ENCODE results near the gene BCR. TPM values are rescaled to one million over a fixed set of nuclear protein-coding genes. Genes with fewer than 3 reads are reported as not detected.

Gene BCR
- total RNA-seq, 3 donors from 2014 or later: 43.6 to 56.0 (median 49.5) TPM

DNA sequence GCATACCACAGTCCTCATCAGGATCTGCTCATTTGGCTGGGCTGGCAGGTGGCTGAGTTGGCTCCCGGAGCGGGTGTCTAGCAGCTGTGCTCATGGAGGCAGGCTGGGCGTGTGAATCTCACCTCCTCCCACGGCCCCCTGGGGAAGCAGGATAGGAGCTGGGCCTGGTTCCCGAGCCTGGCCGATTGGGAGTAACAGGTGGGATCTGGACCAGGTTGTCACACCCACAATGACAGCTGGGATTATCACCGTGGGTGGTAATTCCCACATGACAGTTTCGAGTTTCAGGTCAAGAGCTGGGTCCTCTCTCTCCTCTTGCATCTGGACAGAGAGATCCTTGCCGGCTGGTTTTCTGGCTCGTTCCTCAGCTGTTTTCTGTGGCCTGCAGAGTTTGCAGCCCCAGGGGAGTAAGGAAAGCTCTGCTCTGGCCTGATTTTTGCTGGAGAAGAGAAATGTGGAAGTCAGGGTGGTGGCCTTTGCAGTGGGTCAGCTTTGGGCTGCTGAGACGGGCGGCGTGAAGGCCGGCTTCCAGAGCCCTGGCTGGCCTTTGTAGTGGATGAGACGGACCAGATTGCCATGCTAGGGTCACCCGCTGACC, 57.0 kb downstream of the BCR start:
- peaks cover 5% of the 10 kb centered on the region for H3K4me1 ChIP-seq (ENCODE audit: low read depth)
- peak; percentile 58 for ATAC-seq
- no peaks in the 10 kb centered on the region for H3K36me3 ChIP-seq (ENCODE audit: low read depth)
- TF ChIP-seq, protein P1, sequence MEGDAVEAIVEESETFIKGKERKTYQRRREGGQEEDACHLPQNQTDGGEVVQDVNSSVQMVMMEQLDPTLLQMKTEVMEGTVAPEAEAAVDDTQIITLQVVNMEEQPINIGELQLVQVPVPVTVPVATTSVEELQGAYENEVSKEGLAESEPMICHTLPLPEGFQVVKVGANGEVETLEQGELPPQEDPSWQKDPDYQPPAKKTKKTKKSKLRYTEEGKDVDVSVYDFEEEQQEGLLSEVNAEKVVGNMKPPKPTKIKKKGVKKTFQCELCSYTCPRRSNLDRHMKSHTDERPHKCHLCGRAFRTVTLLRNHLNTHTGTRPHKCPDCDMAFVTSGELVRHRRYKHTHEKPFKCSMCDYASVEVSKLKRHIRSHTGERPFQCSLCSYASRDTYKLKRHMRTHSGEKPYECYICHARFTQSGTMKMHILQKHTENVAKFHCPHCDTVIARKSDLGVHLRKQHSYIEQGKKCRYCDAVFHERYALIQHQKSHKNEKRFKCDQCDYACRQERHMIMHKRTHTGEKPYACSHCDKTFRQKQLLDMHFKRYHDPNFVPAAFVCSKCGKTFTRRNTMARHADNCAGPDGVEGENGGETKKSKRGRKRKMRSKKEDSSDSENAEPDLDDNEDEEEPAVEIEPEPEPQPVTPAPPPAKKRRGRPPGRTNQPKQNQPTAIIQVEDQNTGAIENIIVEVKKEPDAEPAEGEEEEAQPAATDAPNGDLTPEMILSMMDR (IDR thresholded peaks at IDR 0.05): no peak
- DNase-seq: peak in 2 of 3 donors; percentile 53 to 70
- no peak overlapping the region for H3K4me3 ChIP-seq
- H3K9me3 ChIP-seq: no peaks in the 10 kb centered on the region
- intact Hi-C loops (cut with DNase I, micrococcal nuclease): no loop called here

DNA sequence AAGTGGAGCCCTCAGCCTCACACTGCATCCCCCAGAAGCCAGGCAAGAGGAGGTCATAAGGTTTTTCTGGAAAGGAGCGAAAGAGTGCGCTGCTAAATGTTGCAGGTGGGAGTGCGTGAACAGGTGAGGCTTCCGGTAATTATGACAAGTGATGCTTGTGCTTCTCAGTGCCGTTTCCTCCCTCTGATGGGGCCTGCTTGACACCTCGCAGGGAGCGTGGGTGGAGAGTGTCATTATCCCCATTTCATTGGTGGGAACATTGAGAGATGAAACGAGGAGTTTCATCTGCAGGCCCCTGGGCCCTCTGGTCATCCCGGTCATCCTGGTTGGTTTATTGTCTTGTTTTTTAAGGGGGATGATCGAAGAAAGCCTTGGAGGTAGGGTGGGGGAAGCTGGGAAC, 57.5 kb downstream of the BCR start:
- DNase-seq: peak in 1 of 3 donors; percentile 20
- Histone ChIP-seq H3K36me3 (ENCODE audit: low read depth) (no peaks in the 10 kb centered on the region), H3K4me3 (no peak overlapping the region), H3K4me1 (ENCODE audit: low read depth) (peaks cover 5% of the 10 kb centered on the region), H3K9me3 (no peaks in the 10 kb centered on the region)
- intact Hi-C loops (cut with DNase I, micrococcal nuclease): no loop called here
- TF ChIP-seq, protein P1 (IDR thresholded peaks at IDR 0.05): no peak
- ATAC-seq: no peak

DNA sequence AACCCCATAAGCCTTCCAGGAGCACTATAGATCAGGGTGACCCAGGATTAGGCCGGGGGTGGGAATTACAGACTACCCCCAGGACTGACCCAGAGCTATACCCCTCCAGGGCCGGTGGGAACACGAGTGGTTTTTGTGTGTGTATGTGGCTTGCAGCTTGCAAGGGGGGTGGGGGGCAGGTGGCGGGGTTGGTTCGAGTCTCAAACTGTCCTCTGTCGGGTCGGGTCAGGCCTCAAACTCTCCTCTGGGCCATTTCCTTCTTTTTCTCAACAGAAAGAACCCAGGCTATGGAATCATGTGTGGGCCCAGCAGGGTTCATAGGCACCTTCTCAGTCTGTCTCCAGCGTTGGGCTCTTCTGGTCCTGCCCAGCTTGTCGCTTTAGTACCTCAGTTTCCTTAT, 58.4 kb downstream of the BCR start:
- ATAC-seq (no peak), DNase-seq (peak in 1 of 3 donors; percentile 21)
- intact Hi-C loops (cut with DNase I, micrococcal nuclease): no loop called here
- H3K4me1 ChIP-seq (ENCODE audit: low read depth): peaks cover 5% of the 10 kb centered on the region
- H3K36me3 ChIP-seq (ENCODE audit: low read depth): no peaks in the 10 kb centered on the region
- no peaks in the 10 kb centered on the region for H3K9me3 ChIP-seq
- TF ChIP-seq, protein P1 (IDR thresholded peaks at IDR 0.05): no peak
- H3K4me3 ChIP-seq: no peak overlapping the region

GRCh38 chr22:23239429-23239828, 59.1 kb downstream of the BCR start:
- no peak for ATAC-seq
- no peaks in the 10 kb centered on the region for H3K9me3 ChIP-seq
- no peak overlapping the region for H3K4me3 ChIP-seq
- TF ChIP-seq, protein P1 (IDR thresholded peaks at IDR 0.05): no peak
- H3K4me1 ChIP-seq (ENCODE audit: low read depth): peaks cover 5% of the 10 kb centered on the region
- H3K36me3 ChIP-seq (ENCODE audit: low read depth): no peaks in the 10 kb centered on the region
- peak in 1 of 3 donors; percentile 17 for DNase-seq
- intact Hi-C loops (cut with DNase I, micrococcal nuclease): no loop called here

DNA sequence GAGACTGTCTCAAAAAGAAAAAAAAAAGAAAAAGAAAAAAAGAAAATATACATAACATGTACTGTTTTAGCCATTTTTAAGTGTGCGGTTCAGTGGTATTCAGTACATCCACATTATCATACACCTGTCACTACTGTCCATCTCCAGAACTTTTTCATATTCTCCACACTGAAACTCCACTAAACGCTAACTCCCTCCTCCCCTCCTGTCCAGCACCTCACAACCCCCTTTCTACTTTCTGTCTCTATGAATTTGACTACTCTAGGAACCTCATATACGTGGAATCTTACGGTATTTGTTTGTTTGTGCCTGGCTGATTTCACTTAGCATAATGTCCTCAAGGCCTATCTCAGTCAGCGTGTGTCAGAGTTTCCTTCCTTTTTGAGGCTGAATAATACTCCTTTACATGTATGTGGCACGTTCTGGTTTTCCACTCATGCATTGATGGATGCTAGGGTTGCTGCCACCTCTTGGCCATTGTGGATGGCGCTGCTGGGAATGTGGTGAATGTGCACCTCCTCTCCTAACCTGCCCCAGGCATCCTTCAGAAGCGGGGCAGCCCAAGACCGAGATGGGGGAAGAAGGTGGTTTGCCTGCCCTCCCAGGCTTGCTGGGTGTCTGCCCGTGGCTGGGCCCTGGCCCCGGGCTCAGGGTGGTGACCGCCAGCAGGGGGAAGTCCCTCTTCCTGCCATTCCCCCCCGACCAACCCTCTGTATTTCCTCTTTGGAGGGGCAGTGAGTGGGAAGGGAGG, 60.5 kb downstream of the BCR start:
- peaks cover 5% of the 10 kb centered on the region for H3K4me1 ChIP-seq (ENCODE audit: low read depth)
- no peaks in the 10 kb centered on the region for H3K36me3 ChIP-seq (ENCODE audit: low read depth)
- peak in 2 of 3 donors; percentile 39 to 43 for DNase-seq
- no peak overlapping the region for H3K4me3 ChIP-seq
- TF ChIP-seq, protein P1 (IDR thresholded peaks at IDR 0.05): no peak
- ATAC-seq: peak; percentile 52
- no peaks in the 10 kb centered on the region for H3K9me3 ChIP-seq
- intact Hi-C loops (cut with DNase I, micrococcal nuclease): no loop called here

Data from mucosa of descending colon (tissue), 3 donors.